SIG-M5 treated with dmso at 0.1 percent for 504 hours (cell line): Measurements from ENCODE around the gene SPOCD1.
A peak's percentile ranks its signal among the peaks of the same experiment; 100 is the strongest.

Experiments
- DNase-seq: peaks from one replicate; lab custom pipeline; 2025; ENCODE audit not compliant: unreplicated experiment; lab: John Stamatoyannopoulos, UW

SPOCD1 gene

GRCh38 chr1:31773861-31774260 lies 42.0 kb downstream of the SPOCD1 start:
- no peak for DNase-seq

GRCh38 chr1:31772669-31773248 lies 43.1 kb downstream of the SPOCD1 start:
- DNase-seq, result no peak

GRCh38 chr1:31771891-31772668 lies 43.7 kb downstream of the SPOCD1 start:
- DNase-seq, result no peak

- no peak for DNase-seq
These were observed 46.0 kb downstream of the SPOCD1 start for GRCh38 chr1:31769720-31770390.

- peak; percentile 20 for DNase-seq
These were observed 46.7 kb downstream of the SPOCD1 start for GRCh38 chr1:31768939-31769704.

- no peak for DNase-seq
These were observed 47.4 kb downstream of the SPOCD1 start for GRCh38 chr1:31768407-31768907.

- DNase-seq, result no peak
These were observed 48.6 kb downstream of the SPOCD1 start for GRCh38 chr1:31767225-31767624.

- DNase-seq, result no peak
These were observed 50.3 kb downstream of the SPOCD1 start for GRCh38 chr1:31765516-31765915.

GRCh38 chr1:31765041-31765467 lies 50.8 kb downstream of the SPOCD1 start:
- peak; percentile 13 for DNase-seq

GRCh38 chr1:31764312-31765040 lies 51.3 kb downstream of the SPOCD1 start, which contains the start of gene ADGRB2:
Gene ADGRB2, minus strand, starts transcription at chr1:31764340. Its CDS starts 7,119 bp downstream, at chr1:31757221.
- no peak for DNase-seq

GRCh38 chr1:31763671-31764311 lies 52.0 kb downstream of the SPOCD1 start:
- no peak for DNase-seq

GRCh38 chr1:31762726-31763670 lies 52.8 kb downstream of the SPOCD1 start:
- peak; percentile 23 for DNase-seq

GRCh38 chr1:31762323-31762722 lies 53.5 kb downstream of the SPOCD1 start:
- no peak for DNase-seq

- no peak for DNase-seq
These were observed 53.9 kb downstream of the SPOCD1 start for GRCh38 chr1:31761883-31762282.

- peak; percentile 42 for DNase-seq
These were observed 55.1 kb downstream of the SPOCD1 start for GRCh38 chr1:31760471-31761470.

GRCh38 chr1:31759298-31760023 lies 56.4 kb downstream of the SPOCD1 start:
- no peak for DNase-seq

GRCh38 chr1:31758823-31759222 lies 57.0 kb downstream of the SPOCD1 start:
- DNase-seq, result no peak
